Naive thymus-derived CD4-positive, alpha-beta T cell (primary cell): ENCODE results near the gene GFPT2. TPM values are rescaled to one million over a fixed set of nuclear protein-coding genes. Genes with fewer than 3 reads are reported as not detected.

ENCODE experiments used
- ATAC-seq: fragments of 150-1000 bp; cut with Tn5 transposase; 2 replicates; pipeline ENCODE4 v1.10.0; 2021; ENCODE audit warnings: mild to moderate bottlenecking, moderate library complexity
- CTCF ChIA-PET: fragments of 350-600 bp; sonication (Branson Sonifier 250); formaldehyde crosslinking; loops from one replicate; lab custom pipeline; 2021; ENCODE audit warnings: antibody characterized with exemption; lab: Charles Lee
- POLR2A ChIA-PET: fragments of 350-600 bp; sonication (Branson Sonifier 250); formaldehyde crosslinking; loops from one replicate; lab custom pipeline; 2021; ENCODE audit warnings: antibody characterized with exemption, inconsistent platforms; lab: Charles Lee
- DNase-seq, 9 donors: peaks; one replicate each; pipeline versions ENCODE4 v3.0.0 to v3.0.0-alpha.2; 2020 to 2022; ENCODE audit warnings: mixed read lengths in 1 of 9
- H3K27ac ChIP-seq: one replicate; pipeline ENCODE4 v1.7.0; 2013; ENCODE audit warnings: mild to moderate bottlenecking, low read depth, low read length, moderate library complexity
- H3K27me3 ChIP-seq, 2 donors: one replicate each; pipeline ENCODE4 v1.7.0; 2013; ENCODE audit warnings: low read length in 2 of 2, mild to moderate bottlenecking in 2 of 2, moderate library complexity in 2 of 2; ENCODE audit not compliant: control insufficient read depth in 2 of 2, insufficient read depth in 2 of 2
- H3K36me3 ChIP-seq, 3 experiments: 1 replicate in 2 of 3; 2 replicates in 1 of 3; pipeline ENCODE4 v1.7.0; 2013; ENCODE audit warnings: low read length in 3 of 3, mild to moderate bottlenecking in 3 of 3, moderate library complexity in 1 of 3; ENCODE audit not compliant: insufficient read depth in 3 of 3, control insufficient read depth in 2 of 3
- H3K4me1 ChIP-seq, 2 donors: one replicate each; pipeline ENCODE4 v1.7.0; 2013; ENCODE audit warnings: low read length in 2 of 2, mild to moderate bottlenecking in 2 of 2, moderate library complexity in 1 of 2; ENCODE audit not compliant: control insufficient read depth in 2 of 2, insufficient read depth in 2 of 2
- H3K4me3 ChIP-seq: 2 replicates; pipeline ENCODE4 v1.7.0; 2013; ENCODE audit warnings: mild to moderate bottlenecking, low read length
- H3K9me3 ChIP-seq, 3 experiments: 1 replicate in 2 of 3; 2 replicates in 1 of 3; pipeline ENCODE4 v1.7.0; 2013; ENCODE audit warnings: low read length in 3 of 3; ENCODE audit not compliant: control insufficient read depth in 2 of 3
- H3K27ac Mint-ChIP-seq, 9 donors: one replicate each; pipeline ENCODE4 v1.8.0; 2020 to 2022; ENCODE audit warnings: mixed read lengths in 9 of 9, mild to moderate bottlenecking in 8 of 9, moderate library complexity in 5 of 9, inconsistent platforms in 2 of 9
- H3K27me3 Mint-ChIP-seq, 5 donors: one replicate each; pipeline ENCODE4 v1.8.0; 2021 to 2022; ENCODE audit warnings: mixed read lengths in 5 of 5, mild to moderate bottlenecking in 1 of 5
- H3K36me3 Mint-ChIP-seq, 5 donors: one replicate each; pipeline ENCODE4 v1.8.0; 2020 to 2022; ENCODE audit warnings: mixed read lengths in 5 of 5, mild to moderate bottlenecking in 3 of 5, inconsistent platforms in 1 of 5
- H3K4me1 Mint-ChIP-seq, 7 donors: one replicate each; pipeline ENCODE4 v1.8.0; 2020 to 2022; ENCODE audit warnings: mixed read lengths in 7 of 7, mild to moderate bottlenecking in 3 of 7, inconsistent platforms in 1 of 7
- H3K4me3 Mint-ChIP-seq, 10 donors: one replicate each; pipeline ENCODE4 v1.8.0; 2020 to 2022; ENCODE audit warnings: mild to moderate bottlenecking in 10 of 10, mixed read lengths in 10 of 10, moderate library complexity in 6 of 10, inconsistent platforms in 2 of 10
- H3K9me3 Mint-ChIP-seq, 11 donors: one replicate each; pipeline ENCODE4 v1.8.0; 2020 to 2022; ENCODE audit warnings: mixed read lengths in 11 of 11, mild to moderate bottlenecking in 4 of 11, inconsistent platforms in 1 of 11, moderate library complexity in 1 of 11
- intact Hi-C, 2 donors: fragments of 100-400 bp; cut with micrococcal nuclease; formaldehyde crosslinking; loops; one replicate each; pipeline ENCODE4 v1.15.1; 2023
- polyA plus RNA-seq, 2 donors: library from polyadenylated mRNA; unstranded; fragments of 300-500 nt; fragmentation: Illumina TruSeq; gene quantifications; one replicate each; pipeline ENCODE4 v1.2.3, GENCODE V29; 2021
- total RNA-seq, 6 experiments: library from RNA in 5 of 6; stranded (reverse) in 5 of 6; gene quantifications; 1 replicate in 5 of 6; 2 replicates in 1 of 6; pipeline ENCODE4 v1.2.3 and lab custom pipeline; 2021 to 2026

Gene GFPT2
- total and polyA plus RNA-seq, 7 experiments from 2014 or later: 0.16 to 0.81 TPM; not detected in 5

- DNase-seq (no peak), ATAC-seq (no peak)
- H3K4me1 Mint-ChIP-seq: no peaks in the 10 kb centered on the region
- no peaks in the 10 kb centered on the region for H3K36me3 ChIP-seq
- H3K4me3 Mint-ChIP-seq: no peak overlapping the region
- no peaks in the 10 kb centered on the region for H3K9me3 ChIP-seq
- intact Hi-C loops: no loop called here
- no peaks in the 10 kb centered on the region for H3K27me3 ChIP-seq
- no peak overlapping the region for H3K4me3 ChIP-seq
- no peak overlapping the region for H3K27ac Mint-ChIP-seq
- ChIA-PET POLR2A (no interaction called here), CTCF (interaction anchor here (0.6 kb wide), 1 partner anchor 11 kb away, joined by 3 read pairs; no protein-coding TSS in a partner anchor)
- H3K4me1 ChIP-seq: no peaks in the 10 kb centered on the region
- no peaks in the 10 kb centered on the region for H3K36me3 Mint-ChIP-seq
- H3K27ac ChIP-seq: no peak overlapping the region
- peaks cover 0 to 4% (median 0%) of the 10 kb centered on the region in 11 donors for H3K9me3 Mint-ChIP-seq
- H3K27me3 Mint-ChIP-seq: peaks cover 0 to 21% (median 4%) of the 10 kb centered on the region in 5 donors
Observed at GRCh38 chr5:180382926-180383325, 29.8 kb upstream of the GFPT2 start.

- no peak for ATAC-seq
- intact Hi-C loops: no loop called here
- Histone ChIP-seq H3K4me1 (no peaks in the 10 kb centered on the region), H3K36me3 (no peaks in the 10 kb centered on the region), H3K27me3 (no peaks in the 10 kb centered on the region), H3K27ac (no peak overlapping the region), H3K9me3 (no peaks in the 10 kb centered on the region), H3K4me3 (no peak overlapping the region)
- CTCF ChIA-PET: no interaction called here
- DNase-seq: no peak
- no peaks in the 10 kb centered on the region for H3K4me1 Mint-ChIP-seq
- POLR2A ChIA-PET: interaction anchor here (0.6 kb wide), 1 partner anchor 213 kb away, joined by 6 read pairs; no protein-coding TSS in a partner anchor
- H3K9me3 Mint-ChIP-seq: peaks cover 0 to 4% (median 0%) of the 10 kb centered on the region in 11 donors
- H3K36me3 Mint-ChIP-seq: no peaks in the 10 kb centered on the region
- H3K4me3 Mint-ChIP-seq: no peak overlapping the region
- H3K27me3 Mint-ChIP-seq: peaks cover 0 to 21% (median 4%) of the 10 kb centered on the region in 5 donors
- no peak overlapping the region for H3K27ac Mint-ChIP-seq
Observed at GRCh38 chr5:180381851-180382480, 28.8 kb upstream of the GFPT2 start.

GRCh38 chr5:180381428-180381827, 28.3 kb upstream of the GFPT2 start:
- ChIA-PET CTCF (no interaction called here), POLR2A (no interaction called here)
- no peaks in the 10 kb centered on the region for H3K4me1 ChIP-seq
- ATAC-seq (no peak), DNase-seq (no peak)
- H3K27ac ChIP-seq: no peak overlapping the region
- no peak overlapping the region for H3K27ac Mint-ChIP-seq
- peaks cover 0 to 21% (median 4%) of the 10 kb centered on the region in 5 donors for H3K27me3 Mint-ChIP-seq
- no peak overlapping the region for H3K4me3 Mint-ChIP-seq
- H3K9me3 ChIP-seq: no peaks in the 10 kb centered on the region
- H3K36me3 Mint-ChIP-seq: no peaks in the 10 kb centered on the region
- no peaks in the 10 kb centered on the region for H3K27me3 ChIP-seq
- intact Hi-C loops: no loop called here
- H3K36me3 ChIP-seq: no peaks in the 10 kb centered on the region
- peaks cover 0 to 4% (median 0%) of the 10 kb centered on the region in 11 donors for H3K9me3 Mint-ChIP-seq
- no peaks in the 10 kb centered on the region for H3K4me1 Mint-ChIP-seq
- no peak overlapping the region for H3K4me3 ChIP-seq

DNA sequence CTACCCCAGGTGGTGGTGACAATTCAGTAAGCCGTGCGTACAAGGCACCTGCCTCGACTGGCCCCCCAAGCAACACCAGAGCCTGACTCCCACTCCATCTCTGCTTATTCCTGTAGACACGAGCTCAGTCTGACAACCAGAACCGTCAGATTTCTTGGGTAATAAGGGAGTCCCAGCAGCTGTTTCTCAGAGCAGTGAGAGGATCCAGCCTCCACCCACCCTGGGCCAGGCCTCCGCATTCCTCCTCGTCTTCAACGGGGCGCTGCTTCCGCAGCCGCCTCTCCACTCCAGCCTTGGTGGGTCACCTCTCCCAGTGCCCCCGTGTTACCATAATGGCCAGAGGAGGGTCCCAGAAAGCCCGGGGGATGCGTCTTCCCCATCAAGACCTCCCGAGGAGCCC, 27.7 kb upstream of the GFPT2 start:
- ATAC-seq: no peak
- no peak overlapping the region for H3K4me3 Mint-ChIP-seq
- Histone ChIP-seq H3K9me3 (no peaks in the 10 kb centered on the region), H3K27me3 (no peaks in the 10 kb centered on the region), H3K4me3 (no peak overlapping the region), H3K4me1 (no peaks in the 10 kb centered on the region), H3K27ac (no peak overlapping the region), H3K36me3 (no peaks in the 10 kb centered on the region)
- POLR2A ChIA-PET: no interaction called here
- H3K4me1 Mint-ChIP-seq: no peaks in the 10 kb centered on the region
- no peak for DNase-seq
- H3K27ac Mint-ChIP-seq: no peak overlapping the region
- CTCF ChIA-PET: no interaction called here
- peaks cover 0 to 4% (median 0%) of the 10 kb centered on the region in 11 donors for H3K9me3 Mint-ChIP-seq
- peaks cover 0 to 21% (median 4%) of the 10 kb centered on the region in 5 donors for H3K27me3 Mint-ChIP-seq
- intact Hi-C loops: no loop called here
- H3K36me3 Mint-ChIP-seq: no peaks in the 10 kb centered on the region

DNA sequence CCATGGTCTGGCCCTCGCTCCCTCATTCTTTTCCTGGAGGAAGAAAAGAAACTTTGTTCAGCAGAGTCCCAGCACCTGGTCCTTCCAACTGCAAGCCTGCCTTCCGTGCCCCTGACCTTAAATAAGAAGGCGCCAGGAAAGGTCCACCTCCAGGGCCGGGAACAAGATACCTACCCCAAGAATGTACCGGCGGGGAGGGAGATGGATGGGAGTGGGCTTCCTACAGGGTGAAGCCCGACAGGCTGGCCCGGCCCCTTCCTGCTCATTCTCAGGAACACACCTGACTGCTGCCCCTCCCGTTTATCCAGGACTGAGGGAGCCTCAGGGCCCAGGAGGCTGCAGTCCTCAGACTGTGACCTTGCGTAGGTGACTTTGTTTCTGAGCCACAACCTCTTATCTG, 27.3 kb upstream of the GFPT2 start:
- ATAC-seq (no peak), DNase-seq (no peak)
- Mint-ChIP-seq H3K27me3 (peaks cover 0 to 21% (median 3%) of the 10 kb centered on the region in 5 donors), H3K9me3 (peaks cover 0 to 4% (median 0%) of the 10 kb centered on the region in 11 donors), H3K36me3 (no peaks in the 10 kb centered on the region), H3K4me3 (no peak overlapping the region), H3K4me1 (no peaks in the 10 kb centered on the region), H3K27ac (no peak overlapping the region)
- Histone ChIP-seq H3K4me1 (no peaks in the 10 kb centered on the region), H3K4me3 (no peak overlapping the region), H3K27ac (no peak overlapping the region), H3K36me3 (no peaks in the 10 kb centered on the region), H3K27me3 (no peaks in the 10 kb centered on the region), H3K9me3 (no peaks in the 10 kb centered on the region)
- POLR2A ChIA-PET: no interaction called here
- intact Hi-C loops: no loop called here
- CTCF ChIA-PET: no interaction called here

- H3K4me1 ChIP-seq: no peaks in the 10 kb centered on the region
- DNase-seq (no peak), ATAC-seq (no peak)
- H3K4me3 Mint-ChIP-seq: no peak overlapping the region
- intact Hi-C loops: no loop called here
- H3K27ac ChIP-seq: no peak overlapping the region
- H3K4me3 ChIP-seq: no peak overlapping the region
- ChIA-PET POLR2A (no interaction called here), CTCF (no interaction called here)
- no peaks in the 10 kb centered on the region for H3K9me3 ChIP-seq
- no peaks in the 10 kb centered on the region for H3K36me3 ChIP-seq
- peaks cover 0 to 4% (median 0%) of the 10 kb centered on the region in 11 donors for H3K9me3 Mint-ChIP-seq
- no peaks in the 10 kb centered on the region for H3K27me3 ChIP-seq
- H3K27ac Mint-ChIP-seq: no peak overlapping the region
- H3K36me3 Mint-ChIP-seq: no peaks in the 10 kb centered on the region
- no peaks in the 10 kb centered on the region for H3K4me1 Mint-ChIP-seq
- peaks cover 0 to 15% (median 0%) of the 10 kb centered on the region in 5 donors for H3K27me3 Mint-ChIP-seq
Observed at GRCh38 chr5:180379355-180380070, 26.4 kb upstream of the GFPT2 start.
